ENCODE data around the gene KIAA0586. TPM values are rescaled to one million over a fixed set of nuclear protein-coding genes. Genes with fewer than 3 reads are reported as not detected.

Gene KIAA0586
- polyA plus RNA-seq, 1 of the 3 experiments (the other 2 are of a cell fraction): 7.5 TPM

- peaks cover 0 to 6% of the 10 kb centered on the region in 2 experiments; a peak in 1 of 4 replicates for H3K4me1 ChIP-seq (ENCODE audit: control insufficient read depth in 1 of 2, insufficient read depth in 2 of 2, low read depth in 1 of 2, low read length in 1 of 2)
- TF ChIP-seq JUND (IDR thresholded peaks at IDR 0.05) (no peak), TAF1 (IDR thresholded peaks at IDR 0.05; ENCODE audit: borderline replicate concordance, low read depth, low read length) (no peak), MAX (IDR thresholded peaks at IDR 0.05; ENCODE audit: low read depth) (no peak), RFX5 (IDR thresholded peaks at IDR 0.05; ENCODE audit: low read length) (no peak)
- H3K4me3 ChIP-seq (ENCODE audit: low read depth in 2 of 2, low read length in 1 of 2): no peak overlapping the region
- no peak overlapping the region for H2AFZ ChIP-seq (ENCODE audit: low read depth)
- H3K9ac ChIP-seq: no peak overlapping the region
- no peaks in the 10 kb centered on the region for H3K79me2 ChIP-seq (ENCODE audit: insufficient read depth)
- ChIA-PET CTCF (interaction anchor here (0.6 kb wide), 1 partner anchor 124 kb away, joined by 3 read pairs; no protein-coding TSS in a partner anchor), POLR2A (no interaction called here)
- H3K36me3 ChIP-seq (replicated peaks in 1 of 2; ENCODE audit: control insufficient read depth in 1 of 2, insufficient read depth in 2 of 2, low read length in 1 of 2): no peaks in the 10 kb centered on the region
- no peak overlapping the region for H3K27ac ChIP-seq (ENCODE audit: low read depth in 2 of 2, low read length in 1 of 2)
- no peaks in the 10 kb centered on the region for H3K9me2 ChIP-seq
- no peaks in the 10 kb centered on the region for H3K27me3 ChIP-seq (ENCODE audit: insufficient read depth)
- H3F3A ChIP-seq (replicated peaks; ENCODE audit: insufficient read depth): peaks cover 3% of the 10 kb centered on the region
- no peak for DNase-seq
- no peak overlapping the region for H3K4me2 ChIP-seq
- 88% methylated on average over 3 of the region's 3 CpGs for WGBS (ENCODE audit: low lambda C conversion rate)
- H4K20me1 ChIP-seq (ENCODE audit: insufficient read depth): no peaks in the 10 kb centered on the region
- H3K9me3 ChIP-seq: no peaks in the 10 kb centered on the region
Measured at GRCh38 chr14:58398895-58399294, 28.6 kb upstream of the KIAA0586 start.

GRCh38 chr14:58401587-58401986 lies 25.9 kb upstream of the KIAA0586 start:
- DNase-seq: no peak
- H3K79me2 ChIP-seq (ENCODE audit: insufficient read depth): no peaks in the 10 kb centered on the region
- H2AFZ ChIP-seq (ENCODE audit: low read depth): no peak overlapping the region
- peaks cover 3% of the 10 kb centered on the region for H3F3A ChIP-seq (replicated peaks; ENCODE audit: insufficient read depth)
- peaks cover 0 to 4% of the 10 kb centered on the region in 2 experiments for H3K36me3 ChIP-seq (replicated peaks in 1 of 2; ENCODE audit: control insufficient read depth in 1 of 2, insufficient read depth in 2 of 2, low read length in 1 of 2)
- no peaks in the 10 kb centered on the region for H3K27me3 ChIP-seq (ENCODE audit: insufficient read depth)
- no peaks in the 10 kb centered on the region for H3K4me1 ChIP-seq (ENCODE audit: control insufficient read depth in 1 of 2, insufficient read depth in 2 of 2, low read depth in 1 of 2, low read length in 1 of 2)
- no peak overlapping the region for H3K27ac ChIP-seq (ENCODE audit: low read depth in 2 of 2, low read length in 1 of 2)
- no peak overlapping the region for H3K4me2 ChIP-seq
- H3K9me3 ChIP-seq: no peaks in the 10 kb centered on the region
- WGBS (ENCODE audit: low lambda C conversion rate): 85% methylated on average over 3 of the region's 3 CpGs
- no peak overlapping the region for H3K9ac ChIP-seq
- POLR2A ChIA-PET: no interaction called here
- no peak for TF ChIP-seq IRF3 (IDR thresholded peaks at IDR 0.05; ENCODE audit: low read depth, low read length)
- TF ChIP-seq SIN3A (IDR thresholded peaks at IDR 0.05; ENCODE audit: borderline replicate concordance, low read depth, low read length): no peak
- TF ChIP-seq FOXJ3 (CRISPR knock-in tag; IDR thresholded peaks at IDR 0.05): no peak
- no peak for TF ChIP-seq MEF2A (IDR thresholded peaks at IDR 0.05; ENCODE audit: borderline replicate concordance, low read depth)
- TF ChIP-seq USF2 (IDR thresholded peaks at IDR 0.05; ENCODE audit: borderline replicate concordance, low read depth, low read length): no peak
- no peak for TF ChIP-seq USF1 (IDR thresholded peaks at IDR 0.05; ENCODE audit: borderline replicate concordance, low read depth)
- no peak for TF ChIP-seq ZBTB33 (IDR thresholded peaks at IDR 0.05; ENCODE audit: borderline replicate concordance, low read depth)
- no peak for TF ChIP-seq FOXM1 (IDR thresholded peaks at IDR 0.05; ENCODE audit: low read depth)
- no peak for TF ChIP-seq TAF1 (IDR thresholded peaks at IDR 0.05; ENCODE audit: borderline replicate concordance, low read depth, low read length)
- H3K9me2 ChIP-seq: no peaks in the 10 kb centered on the region
- H3K4me3 ChIP-seq (ENCODE audit: low read depth in 2 of 2, low read length in 1 of 2): no peak overlapping the region
- CTCF ChIA-PET: no interaction called here
- no peaks in the 10 kb centered on the region for H4K20me1 ChIP-seq (ENCODE audit: insufficient read depth)
